Neuronal stem cell (in vitro differentiated cells): ENCODE data around the gene NDUFS1.
"Not testable (repeated sequence)": the region's sequence is repeated elsewhere in the genome, so short reads cannot be mapped to it uniquely, and the experiment has no call there.

Experiments
- DNase-seq: peaks from one replicate; pipeline ENCODE4 v3.0.0-alpha.2; 2013; ENCODE audit warnings: low spot score
- H2AFZ ChIP-seq: one replicate; pipeline ENCODE4 v1.6.1; 2013; ENCODE audit warnings: mild to moderate bottlenecking, low read length, inconsistent platforms
- H2AK5ac ChIP-seq: 2 replicates; pipeline ENCODE4 v1.6.1; 2013; ENCODE audit warnings: low read depth, mild to moderate bottlenecking, inconsistent platforms, low read length, moderate library complexity, mixed read lengths
- H2BK120ac ChIP-seq: 2 replicates; pipeline ENCODE4 v1.6.1; 2013; ENCODE audit warnings: low read depth, mild to moderate bottlenecking, inconsistent platforms, low read length, moderate library complexity, mixed read lengths
- H2BK12ac ChIP-seq: one replicate; pipeline ENCODE4 v1.6.1; 2013; ENCODE audit warnings: low read length, inconsistent platforms
- H2BK15ac ChIP-seq: 2 replicates; pipeline ENCODE4 v1.6.1; 2013; ENCODE audit warnings: mild to moderate bottlenecking, low read length, inconsistent platforms, mixed read lengths
- H2BK5ac ChIP-seq: one replicate; pipeline ENCODE4 v1.6.1; 2013; ENCODE audit warnings: inconsistent platforms, mild to moderate bottlenecking, low read length, moderate library complexity
- H3K14ac ChIP-seq: one replicate; pipeline ENCODE4 v1.6.1; 2013; ENCODE audit warnings: low read length, inconsistent platforms
- H3K18ac ChIP-seq: 2 replicates; pipeline ENCODE4 v1.6.1; 2013; ENCODE audit warnings: low read length, inconsistent platforms
- H3K23ac ChIP-seq: 2 replicates; pipeline ENCODE4 v1.6.1; 2013; ENCODE audit warnings: low read depth, mild to moderate bottlenecking, mixed read lengths, low read length, inconsistent platforms; ENCODE audit not compliant: poor library complexity
- H3K27ac ChIP-seq: replicated peaks from 3 replicates; pipeline ENCODE4 v1.5.1; 2013; ENCODE audit warnings: low read length, inconsistent platforms
- H3K27me3 ChIP-seq, 3 experiments: 2 replicates each; pipeline ENCODE4 v1.6.1; 2013; ENCODE audit warnings: low read length in 3 of 3, mild to moderate bottlenecking in 2 of 3, inconsistent platforms in 1 of 3, low read depth in 1 of 3, mixed read lengths in 1 of 3, moderate library complexity in 1 of 3; ENCODE audit not compliant: control insufficient read depth in 3 of 3, insufficient read depth in 3 of 3
- H3K36me3 ChIP-seq, 2 donors: replicated peaks in 1 of 2; 2 replicates each; pipeline ENCODE4 v1.6.1; 2013; ENCODE audit warnings: low read length in 2 of 2; ENCODE audit not compliant: control insufficient read depth in 2 of 2, insufficient read depth in 2 of 2
- H3K4ac ChIP-seq: 2 replicates; pipeline ENCODE4 v1.6.1; 2013; ENCODE audit warnings: inconsistent platforms, mild to moderate bottlenecking, low read length, moderate library complexity
- H3K4me1 ChIP-seq, 2 donors: 1 replicate in 1 of 2; 2 replicates in 1 of 2; pipeline ENCODE4 v1.6.1; 2013; ENCODE audit warnings: low read length in 2 of 2, low read depth in 1 of 2; ENCODE audit not compliant: control insufficient read depth in 2 of 2, insufficient read depth in 1 of 2
- H3K4me2 ChIP-seq: one replicate; pipeline ENCODE4 v1.6.1; 2013; ENCODE audit warnings: mild to moderate bottlenecking, low read length, inconsistent platforms; ENCODE audit not compliant: insufficient read depth, poor library complexity, severe bottlenecking
- H3K4me3 ChIP-seq, 2 donors: 2 replicates each; pipeline ENCODE4 v1.5.1; 2013; ENCODE audit warnings: low read length in 2 of 2, mild to moderate bottlenecking in 2 of 2, inconsistent platforms in 1 of 2, moderate library complexity in 1 of 2
- H3K79me1 ChIP-seq: one replicate; pipeline ENCODE4 v1.6.1; 2013; ENCODE audit warnings: low read depth, mild to moderate bottlenecking, inconsistent platforms, low read length, moderate library complexity
- H3K9ac ChIP-seq: one replicate; pipeline ENCODE4 v1.6.1; 2013; ENCODE audit warnings: mild to moderate bottlenecking, low read depth, low read length, inconsistent platforms; ENCODE audit not compliant: poor library complexity
- H3K9me3 ChIP-seq, 2 donors: replicated peaks in 1 of 2; 2 replicates each; pipeline versions ENCODE3 to v1.6.1; 2013; ENCODE audit warnings: low read length in 2 of 2, mild to moderate bottlenecking in 2 of 2, inconsistent platforms in 1 of 2, low read depth in 1 of 2, mixed read lengths in 1 of 2, moderate library complexity in 1 of 2; ENCODE audit not compliant: control insufficient read depth in 2 of 2, insufficient read depth in 1 of 2
- H4K8ac ChIP-seq: one replicate; pipeline ENCODE4 v1.6.1; 2013; ENCODE audit warnings: low read depth, mild to moderate bottlenecking, inconsistent platforms, low read length, moderate library complexity
- H4K91ac ChIP-seq: one replicate; pipeline ENCODE4 v1.6.1; 2013; ENCODE audit warnings: low read length, low read depth, mild to moderate bottlenecking, inconsistent platforms; ENCODE audit not compliant: poor library complexity
- WGBS, 2 donors: extraction: QIAGEN DNeasy Blood & Tissue Kit; methylation state at CpG; one replicate each; pipeline ENCODE4 v1.1.7; 2013; ENCODE audit warnings: missing lambda C conversion rate in 2 of 2, mixed read lengths in 1 of 2; ENCODE audit not compliant: insufficient read length in 2 of 2, insufficient replicate concordance in 1 of 2; ENCODE audit errors: extremely low coverage in 2 of 2; 5-methylcytosine and 5-hydroxymethylcytosine counted together

NDUFS1 gene

GRCh38 chr2:206082298-206082843 lies 76.9 kb downstream of the NDUFS1 start:
- no peak overlapping the region for H2AFZ ChIP-seq
- peaks cover 7% of the 10 kb centered on the region for H3K79me1 ChIP-seq
- no peaks in the 10 kb centered on the region for H3K27me3 ChIP-seq
- no peak overlapping the region for H3K18ac ChIP-seq
- whole genome bisulfite sequencing, 2 donors: no CpG with 5 or more reads among the region's 4 CpGs
- H3K9me3 ChIP-seq: no peaks in the 10 kb centered on the region
- H4K8ac ChIP-seq: no peak overlapping the region
- H3K14ac ChIP-seq: no peak overlapping the region
- H3K4me2 ChIP-seq: no peak overlapping the region
- DNase-seq: no peak
- no peak overlapping the region for H3K27ac ChIP-seq
- no peak overlapping the region for H3K9ac ChIP-seq
- no peak overlapping the region for H3K4ac ChIP-seq
- no peak overlapping the region for H2BK15ac ChIP-seq
- H2BK120ac ChIP-seq: no peak overlapping the region
- peaks cover 4 to 12% of the 10 kb centered on the region in 2 donors for H3K4me1 ChIP-seq
- H3K23ac ChIP-seq: no peak overlapping the region
- no peak overlapping the region for H2BK5ac ChIP-seq
- no peak overlapping the region for H2AK5ac ChIP-seq
- no peak overlapping the region for H3K4me3 ChIP-seq
- peaks cover 0 to 1% of the 10 kb centered on the region in 2 donors for H3K36me3 ChIP-seq
- H2BK12ac ChIP-seq: no peak overlapping the region
- no peak overlapping the region for H4K91ac ChIP-seq

DNA sequence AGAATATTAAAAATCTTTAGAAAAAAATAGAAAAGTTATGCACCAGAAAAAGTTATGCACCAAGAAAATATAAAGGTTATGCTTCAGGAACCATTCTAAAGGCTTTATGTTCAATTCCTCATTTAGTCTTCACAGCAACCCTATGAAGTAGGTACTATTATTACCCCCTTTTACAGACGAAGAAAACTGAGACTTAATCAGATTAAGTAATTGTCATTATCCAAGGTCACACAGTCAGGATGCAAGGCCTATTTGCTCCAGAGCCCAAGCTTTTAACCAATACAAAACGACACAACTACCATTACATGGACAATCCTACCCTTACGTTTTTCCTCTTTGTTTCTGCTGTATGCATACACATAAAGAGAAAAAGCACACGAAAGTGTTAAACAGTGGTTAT lies 78.3 kb downstream of the NDUFS1 start:
- Histone ChIP-seq H2AK5ac (no peak overlapping the region), H3K4me1 (peaks cover 4 to 12% of the 10 kb centered on the region in 2 donors), H2BK12ac (no peak overlapping the region), H2BK15ac (no peak overlapping the region), H3K4ac (no peak overlapping the region), H2AFZ (no peak overlapping the region), H3K4me2 (no peak overlapping the region), H3K27me3 (no peaks in the 10 kb centered on the region), H3K27ac (no peak overlapping the region), H2BK120ac (no peak overlapping the region), H4K91ac (no peak overlapping the region), H3K14ac (no peak overlapping the region), H3K9ac (no peak overlapping the region), H3K36me3 (peaks cover 0 to 1% of the 10 kb centered on the region in 2 donors), H3K18ac (no peak overlapping the region), H3K4me3 (no peak overlapping the region), H3K9me3 (no peaks in the 10 kb centered on the region), H3K79me1 (peaks cover 7% of the 10 kb centered on the region), H4K8ac (no peak overlapping the region), H3K23ac (no peak overlapping the region), H2BK5ac (no peak overlapping the region)
- no peak for DNase-seq
- no CpG with 5 or more reads among the region's 4 CpGs for WGBS, 2 donors

GRCh38 chr2:206079699-206080465 lies 79.4 kb downstream of the NDUFS1 start:
- Histone ChIP-seq H3K9ac (no peak overlapping the region), H3K79me1 (peaks cover 7% of the 10 kb centered on the region), H3K4ac (no peak overlapping the region), H2AFZ (no peak overlapping the region), H2BK12ac (no peak overlapping the region), H4K91ac (no peak overlapping the region), H2BK5ac (no peak overlapping the region), H3K14ac (no peak overlapping the region), H2AK5ac (no peak overlapping the region), H3K27ac (no peak overlapping the region), H3K9me3 (no peaks in the 10 kb centered on the region), H3K4me2 (no peak overlapping the region), H2BK15ac (no peak overlapping the region), H3K27me3 (no peaks in the 10 kb centered on the region), H3K18ac (no peak overlapping the region), H2BK120ac (no peak overlapping the region), H3K4me3 (no peak overlapping the region), H4K8ac (no peak overlapping the region), H3K4me1 (peaks cover 4 to 12% of the 10 kb centered on the region in 2 donors), H3K36me3 (peaks cover 0 to 1% of the 10 kb centered on the region in 2 donors), H3K23ac (no peak overlapping the region)
- DNase-seq: no peak
- no CpG with 5 or more reads among the region's 9 CpGs for WGBS, 2 donors

GRCh38 chr2:206077879-206078278 lies 81.4 kb downstream of the NDUFS1 start:
- H3K4me2 ChIP-seq: not testable (repeated sequence)

More at GRCh38 chr2:206077879-206078278, 81.4 kb downstream of the NDUFS1 start:
- H2BK120ac ChIP-seq, H3K4me1 ChIP-seq, H2AK5ac ChIP-seq, H3K4ac ChIP-seq, H3K18ac ChIP-seq, H3K23ac ChIP-seq, H2BK5ac ChIP-seq, H3K14ac ChIP-seq, DNase-seq, H2BK15ac ChIP-seq, H4K8ac ChIP-seq, H2AFZ ChIP-seq, H3K9me3 ChIP-seq, H3K27me3 ChIP-seq, H3K79me1 ChIP-seq, H3K27ac ChIP-seq, H3K36me3 ChIP-seq, H2BK12ac ChIP-seq, H3K4me3 ChIP-seq, H4K91ac ChIP-seq, H3K9ac ChIP-seq: not testable (repeated sequence)
- WGBS, 2 donors: no CpG with 5 or more reads among the region's 5 CpGs
